ENCODE data around the gene C12orf57. TPM values are rescaled to one million over a fixed set of nuclear protein-coding genes. Genes with fewer than 3 reads are reported as not detected.
A peak's percentile ranks its signal among the peaks of the same experiment; 100 is the strongest.

Gene C12orf57
- total RNA-seq, 1 donor from 2014 or later = 225 TPM

DNA sequence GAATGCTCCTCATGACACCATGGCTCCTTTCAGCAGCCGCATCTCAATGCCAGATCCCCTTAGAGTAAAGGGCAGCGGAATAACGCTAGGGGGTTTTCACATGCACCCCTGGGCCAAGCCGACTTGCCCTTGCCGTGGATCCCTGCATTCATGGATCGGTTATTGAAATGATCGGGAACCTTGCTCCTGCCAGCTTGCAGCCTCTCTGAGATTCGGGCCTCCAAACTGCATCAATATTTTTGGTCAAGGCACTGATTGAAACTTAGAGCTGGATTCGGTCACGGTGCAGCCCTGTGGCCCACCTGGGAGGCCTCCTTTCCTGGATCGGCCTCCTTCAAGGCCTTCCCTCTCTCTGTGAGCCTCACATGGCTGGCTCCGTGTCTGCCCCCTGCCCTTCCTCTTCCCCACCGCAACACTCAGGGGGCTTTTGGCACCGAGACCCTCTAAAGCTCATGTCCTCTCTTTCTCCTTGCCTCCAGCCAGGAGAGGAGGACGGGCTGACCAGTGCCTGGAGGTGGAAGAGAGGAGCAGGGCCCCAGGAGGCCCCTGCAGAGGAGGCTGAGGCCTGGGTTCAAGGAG, 9.1 kb downstream of the C12orf57 start:
- Mint-ChIP-seq H3K4me3 (ENCODE audit: unreplicated experiment) (peak overlapping the region; percentile 72), H3K36me3 (ENCODE audit: low read depth, unreplicated experiment) (peaks cover 7% of the 10 kb centered on the region), H3K27me3 (ENCODE audit: unreplicated experiment) (peaks cover 12% of the 10 kb centered on the region), H3K9me3 (ENCODE audit: unreplicated experiment) (no peaks in the 10 kb centered on the region), H3K27ac (ENCODE audit: unreplicated experiment) (peak overlapping the region; percentile 85), H3K4me1 (ENCODE audit: unreplicated experiment) (peaks cover 25% of the 10 kb centered on the region)
- TF ChIP-seq, protein P1, sequence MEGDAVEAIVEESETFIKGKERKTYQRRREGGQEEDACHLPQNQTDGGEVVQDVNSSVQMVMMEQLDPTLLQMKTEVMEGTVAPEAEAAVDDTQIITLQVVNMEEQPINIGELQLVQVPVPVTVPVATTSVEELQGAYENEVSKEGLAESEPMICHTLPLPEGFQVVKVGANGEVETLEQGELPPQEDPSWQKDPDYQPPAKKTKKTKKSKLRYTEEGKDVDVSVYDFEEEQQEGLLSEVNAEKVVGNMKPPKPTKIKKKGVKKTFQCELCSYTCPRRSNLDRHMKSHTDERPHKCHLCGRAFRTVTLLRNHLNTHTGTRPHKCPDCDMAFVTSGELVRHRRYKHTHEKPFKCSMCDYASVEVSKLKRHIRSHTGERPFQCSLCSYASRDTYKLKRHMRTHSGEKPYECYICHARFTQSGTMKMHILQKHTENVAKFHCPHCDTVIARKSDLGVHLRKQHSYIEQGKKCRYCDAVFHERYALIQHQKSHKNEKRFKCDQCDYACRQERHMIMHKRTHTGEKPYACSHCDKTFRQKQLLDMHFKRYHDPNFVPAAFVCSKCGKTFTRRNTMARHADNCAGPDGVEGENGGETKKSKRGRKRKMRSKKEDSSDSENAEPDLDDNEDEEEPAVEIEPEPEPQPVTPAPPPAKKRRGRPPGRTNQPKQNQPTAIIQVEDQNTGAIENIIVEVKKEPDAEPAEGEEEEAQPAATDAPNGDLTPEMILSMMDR (IDR thresholded peaks at IDR 0.05; ENCODE audit: unreplicated experiment) = no peak
- DNase-seq (ENCODE audit: low spot score) = no peak

DNA sequence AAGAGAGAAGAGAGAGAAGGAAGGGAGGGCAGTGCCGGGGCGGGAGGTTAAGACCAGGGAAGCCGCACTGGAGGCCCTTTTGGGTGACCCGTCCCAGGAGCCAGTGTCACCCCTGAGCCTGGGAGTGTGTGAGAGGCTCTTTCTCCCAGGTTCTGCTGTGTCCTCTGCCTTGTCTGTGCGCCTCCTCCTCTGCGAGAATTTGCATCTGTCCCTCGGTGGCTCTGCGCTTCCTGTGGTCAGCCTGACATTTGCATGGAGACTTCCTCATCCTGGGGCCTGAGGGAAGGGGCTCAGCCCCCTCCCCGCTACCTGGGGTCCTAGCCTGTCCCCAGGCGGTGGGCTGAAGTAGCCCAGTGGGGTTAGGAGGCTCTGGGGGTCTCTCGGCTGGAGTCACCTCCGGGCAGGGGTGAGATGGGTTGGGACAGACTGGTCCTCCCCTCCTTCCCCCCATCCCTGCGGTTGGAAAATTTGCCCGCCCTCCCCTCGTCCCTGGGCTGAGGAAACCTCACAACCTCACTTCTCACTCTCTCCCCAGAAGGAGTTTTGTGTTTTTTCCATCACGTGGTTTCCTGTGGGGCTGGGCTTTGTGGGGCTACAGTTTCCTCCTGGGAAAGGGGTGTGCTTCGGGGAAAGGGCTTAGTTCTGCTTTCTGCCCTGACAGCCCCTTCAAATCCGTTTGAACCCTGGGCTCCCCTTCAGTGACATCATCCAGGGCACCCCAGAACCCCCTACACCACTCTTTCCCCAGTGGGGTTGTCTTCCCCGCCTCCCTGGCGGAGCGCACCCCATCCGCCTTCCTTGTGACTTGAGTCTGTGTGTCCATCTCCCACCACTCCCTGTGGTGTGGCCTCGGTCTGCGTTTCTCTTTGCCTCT, 9.9 kb downstream of the C12orf57 start:
- TF ChIP-seq, protein P1 (IDR thresholded peaks at IDR 0.05; ENCODE audit: unreplicated experiment) = no peak
- peak overlapping the region; percentile 85 for H3K27ac Mint-ChIP-seq (ENCODE audit: unreplicated experiment)
- H3K36me3 Mint-ChIP-seq (ENCODE audit: low read depth, unreplicated experiment) = peaks cover 7% of the 10 kb centered on the region
- DNase-seq (ENCODE audit: low spot score) = peak; percentile 55
- peaks cover 17% of the 10 kb centered on the region for H3K27me3 Mint-ChIP-seq (ENCODE audit: unreplicated experiment)
- peak overlapping the region; percentile 51 for H3K4me3 Mint-ChIP-seq (ENCODE audit: unreplicated experiment)
- no peaks in the 10 kb centered on the region for H3K9me3 Mint-ChIP-seq (ENCODE audit: unreplicated experiment)
- H3K4me1 Mint-ChIP-seq (ENCODE audit: unreplicated experiment) = peaks cover 29% of the 10 kb centered on the region

DNA sequence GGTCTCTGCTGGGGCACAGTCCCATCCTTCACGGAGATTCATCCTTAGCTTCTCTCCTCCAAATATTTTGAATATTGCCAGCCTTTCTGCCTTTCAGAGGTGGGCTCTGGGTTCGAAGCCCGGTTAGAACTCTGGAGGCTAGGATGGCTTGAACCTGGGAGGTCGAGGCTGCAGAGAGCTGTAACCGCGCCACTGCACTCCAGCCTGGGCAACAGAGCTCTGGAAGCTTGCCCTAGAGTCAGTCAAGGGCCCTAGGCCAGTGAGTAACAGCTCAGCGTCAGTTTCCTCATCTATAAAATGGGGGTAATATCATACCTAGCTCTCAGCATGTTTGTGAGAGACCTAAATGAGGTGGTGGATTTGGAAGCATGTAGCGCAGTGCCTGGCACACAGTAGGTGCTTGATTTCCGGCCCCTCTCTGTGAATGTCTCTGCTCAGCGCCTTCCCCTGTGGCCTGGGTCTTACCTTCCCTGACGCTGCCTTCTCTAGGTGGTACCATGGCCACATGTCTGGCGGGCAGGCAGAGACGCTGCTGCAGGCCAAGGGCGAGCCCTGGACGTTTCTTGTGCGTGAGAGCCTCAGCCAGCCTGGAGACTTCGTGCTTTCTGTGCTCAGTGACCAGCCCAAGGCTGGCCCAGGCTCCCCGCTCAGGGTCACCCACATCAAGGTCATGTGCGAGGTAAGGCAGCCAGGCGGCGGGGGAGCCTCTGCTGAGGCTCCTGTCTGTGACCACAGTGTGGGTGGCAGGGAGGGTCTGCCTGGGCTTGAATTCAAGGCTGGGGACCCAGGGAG, 10.7 kb downstream of the C12orf57 start:
- Mint-ChIP-seq H3K4me1 (ENCODE audit: unreplicated experiment) (peaks cover 37% of the 10 kb centered on the region), H3K36me3 (ENCODE audit: low read depth, unreplicated experiment) (peaks cover 8% of the 10 kb centered on the region), H3K9me3 (ENCODE audit: unreplicated experiment) (no peaks in the 10 kb centered on the region), H3K27ac (ENCODE audit: unreplicated experiment) (peak overlapping the region; percentile 84), H3K27me3 (ENCODE audit: unreplicated experiment) (peaks cover 17% of the 10 kb centered on the region), H3K4me3 (ENCODE audit: unreplicated experiment) (peak overlapping the region; percentile 51)
- TF ChIP-seq, protein P1 (IDR thresholded peaks at IDR 0.05; ENCODE audit: unreplicated experiment) = no peak
- DNase-seq (ENCODE audit: low spot score) = no peak

DNA sequence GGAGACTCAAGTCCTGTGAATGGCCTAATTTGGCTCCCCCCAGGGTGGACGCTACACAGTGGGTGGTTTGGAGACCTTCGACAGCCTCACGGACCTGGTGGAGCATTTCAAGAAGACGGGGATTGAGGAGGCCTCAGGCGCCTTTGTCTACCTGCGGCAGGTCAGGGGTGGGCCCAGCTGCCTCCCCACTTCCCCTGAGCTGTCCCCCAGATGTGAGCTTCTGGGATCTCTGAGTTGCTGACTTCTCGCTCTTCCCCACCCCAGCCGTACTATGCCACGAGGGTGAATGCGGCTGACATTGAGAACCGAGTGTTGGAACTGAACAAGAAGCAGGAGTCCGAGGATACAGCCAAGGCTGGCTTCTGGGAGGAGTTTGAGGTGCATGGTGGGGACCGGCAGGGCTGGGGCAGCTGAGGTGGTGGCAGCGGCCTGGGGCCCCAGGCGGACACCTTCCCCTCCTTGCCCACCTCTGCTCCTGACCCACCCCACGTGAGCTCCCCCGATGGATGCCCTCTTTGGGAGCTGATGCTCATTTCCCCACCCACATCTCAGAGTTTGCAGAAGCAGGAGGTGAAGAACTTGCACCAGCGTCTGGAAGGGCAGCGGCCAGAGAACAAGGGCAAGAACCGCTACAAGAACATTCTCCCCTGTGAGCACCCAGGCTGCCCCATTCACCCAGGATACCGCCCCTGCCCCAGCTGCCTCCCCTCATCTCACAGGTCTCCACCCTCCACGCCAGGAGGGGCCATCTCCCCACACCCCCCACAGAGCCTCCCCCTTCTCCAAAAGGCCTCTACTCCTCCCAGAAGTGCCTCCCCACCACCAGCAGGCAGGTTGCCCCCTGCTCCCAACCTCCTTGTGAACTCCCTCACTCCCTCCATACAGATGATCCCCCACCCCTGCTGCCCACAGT, 11.5 kb downstream of the C12orf57 start:
- no peak for DNase-seq (ENCODE audit: low spot score)
- Mint-ChIP-seq H3K36me3 (ENCODE audit: low read depth, unreplicated experiment) (peaks cover 5% of the 10 kb centered on the region), H3K4me1 (ENCODE audit: unreplicated experiment) (peaks cover 38% of the 10 kb centered on the region), H3K4me3 (ENCODE audit: unreplicated experiment) (no peak overlapping the region), H3K27ac (ENCODE audit: unreplicated experiment) (no peak overlapping the region), H3K27me3 (ENCODE audit: unreplicated experiment) (peaks cover 17% of the 10 kb centered on the region), H3K9me3 (ENCODE audit: unreplicated experiment) (no peaks in the 10 kb centered on the region)
- TF ChIP-seq, protein P1 (IDR thresholded peaks at IDR 0.05; ENCODE audit: unreplicated experiment) = no peak

Data from endothelial cell (in vitro differentiated cells).